GM18511 (cell line): ENCODE measurements around the gene SMIM41.

Experiments
- ATAC-seq: cut with Tn5 transposase; IDR thresholded peaks from one replicate; pipeline ENCODE4 v1.9.1; 2021; ENCODE audit warnings: mild to moderate bottlenecking, moderate library complexity; ENCODE audit not compliant: unreplicated experiment

SMIM41 gene

DNA sequence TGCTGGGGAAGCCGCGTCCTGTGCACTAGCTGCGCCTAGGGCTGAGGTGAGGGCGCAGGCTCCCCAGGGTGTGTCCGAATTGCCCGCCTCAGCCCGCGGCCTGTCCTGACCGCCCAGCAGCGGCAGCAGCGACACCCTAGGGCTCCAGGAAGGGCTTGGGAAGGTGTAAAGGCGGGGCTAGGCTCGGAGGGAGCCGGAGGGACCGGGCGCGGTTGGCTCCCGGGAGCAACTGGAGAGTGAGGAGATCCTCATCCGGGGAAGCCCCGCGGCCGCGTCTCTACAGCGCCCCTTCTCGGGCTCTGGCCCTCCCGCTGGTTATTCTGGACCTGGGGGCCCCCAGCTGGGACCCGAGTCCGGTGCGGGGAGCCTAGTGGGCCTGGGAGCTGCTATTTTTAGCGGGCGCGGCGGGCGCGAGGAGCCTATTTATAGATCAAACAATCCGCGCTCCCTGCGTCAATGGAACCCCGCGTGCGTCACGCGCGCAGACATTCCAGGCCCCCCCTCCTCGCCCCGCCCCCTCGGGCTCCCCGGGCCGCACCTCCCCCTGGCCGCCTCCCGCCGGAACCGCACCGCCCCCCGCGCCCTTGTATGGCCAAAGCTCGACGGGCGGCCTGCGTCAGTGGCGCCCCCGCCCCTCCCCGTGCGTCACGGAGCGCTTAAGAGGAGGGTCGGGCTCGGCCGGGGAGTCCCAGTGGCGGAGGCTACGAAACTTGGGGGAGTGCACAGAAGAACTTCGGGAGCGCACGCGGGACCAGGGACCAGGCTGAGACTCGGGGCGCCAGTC lies 28.6 kb upstream of the SMIM41 start, which contains the start of gene NR4A1:
TSS of gene NR4A1 (plus strand) at position 685 of the 784 bp plus-strand sequence. CDS start 2,887 bp downstream, outside the sequence.
- peak; percentile 85 for ATAC-seq

DNA sequence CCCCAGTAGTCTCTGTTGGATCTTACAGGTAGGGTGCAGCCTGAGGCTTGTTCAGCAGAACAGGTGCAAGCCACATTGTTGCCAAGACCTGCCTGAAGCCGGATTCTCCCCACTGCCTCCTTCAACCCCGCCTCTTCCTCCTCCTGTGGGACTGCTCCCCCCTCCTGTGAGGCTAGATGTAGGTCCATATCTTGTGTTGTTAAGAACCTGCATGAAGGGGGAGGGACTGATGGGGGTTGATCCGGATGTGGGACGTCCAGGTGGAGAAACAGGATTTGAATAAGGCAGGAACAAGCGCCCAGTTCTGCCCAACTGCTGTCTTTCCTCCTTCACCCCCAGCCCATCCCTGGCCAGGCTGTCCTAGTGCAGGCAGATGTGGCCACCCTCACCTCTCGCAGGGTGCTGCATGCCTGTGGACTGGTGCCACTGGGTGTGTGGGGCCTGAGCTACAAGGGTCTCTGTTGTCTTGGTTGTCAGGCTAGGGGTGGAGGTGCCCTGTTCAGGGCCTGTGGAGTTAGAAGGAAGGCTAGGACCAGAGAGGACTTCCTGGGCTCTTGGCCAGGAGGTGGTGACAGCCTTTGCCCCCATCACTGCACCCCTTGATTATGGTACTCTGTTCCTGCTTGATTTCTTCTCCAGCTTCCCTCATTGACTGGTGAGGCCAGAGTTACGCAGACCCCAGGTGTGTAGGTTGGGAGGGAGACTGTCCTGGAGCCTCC lies 26.9 kb upstream of the SMIM41 start:
- ATAC-seq: no peak

DNA sequence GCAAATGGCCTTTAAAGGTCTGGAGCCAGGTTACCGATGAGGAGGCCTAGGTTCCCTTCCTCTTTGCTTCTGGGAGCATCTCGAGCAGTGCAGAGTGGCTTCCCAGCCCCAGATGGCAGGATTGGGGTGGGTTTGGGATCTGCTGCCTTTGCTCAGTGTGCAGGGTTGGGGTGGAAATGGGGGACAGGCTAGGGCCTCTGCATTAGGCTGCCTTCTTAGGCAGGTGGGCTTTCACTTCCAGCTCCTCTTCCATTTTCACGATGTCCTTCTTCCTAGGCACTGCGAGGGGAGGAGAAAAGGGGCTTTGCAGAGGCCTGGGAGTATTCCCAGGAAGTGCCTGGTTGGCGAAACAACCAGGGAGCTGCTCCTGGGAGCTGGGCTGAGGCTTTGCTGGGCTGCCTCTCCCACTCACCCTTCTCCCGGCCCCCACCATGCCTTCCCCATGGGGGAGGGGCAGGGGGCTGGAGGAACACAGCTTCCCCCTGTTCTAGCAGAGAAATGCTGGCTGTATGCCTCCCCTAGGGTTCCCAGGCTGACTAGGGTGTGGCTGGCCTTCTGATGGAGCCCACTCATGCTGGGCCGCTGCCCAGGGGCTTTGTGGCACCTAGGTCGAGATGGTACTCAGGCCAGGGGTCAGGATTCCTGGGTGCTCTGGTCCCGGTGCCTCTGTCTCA lies 25.8 kb upstream of the SMIM41 start:
- ATAC-seq: no peak

DNA sequence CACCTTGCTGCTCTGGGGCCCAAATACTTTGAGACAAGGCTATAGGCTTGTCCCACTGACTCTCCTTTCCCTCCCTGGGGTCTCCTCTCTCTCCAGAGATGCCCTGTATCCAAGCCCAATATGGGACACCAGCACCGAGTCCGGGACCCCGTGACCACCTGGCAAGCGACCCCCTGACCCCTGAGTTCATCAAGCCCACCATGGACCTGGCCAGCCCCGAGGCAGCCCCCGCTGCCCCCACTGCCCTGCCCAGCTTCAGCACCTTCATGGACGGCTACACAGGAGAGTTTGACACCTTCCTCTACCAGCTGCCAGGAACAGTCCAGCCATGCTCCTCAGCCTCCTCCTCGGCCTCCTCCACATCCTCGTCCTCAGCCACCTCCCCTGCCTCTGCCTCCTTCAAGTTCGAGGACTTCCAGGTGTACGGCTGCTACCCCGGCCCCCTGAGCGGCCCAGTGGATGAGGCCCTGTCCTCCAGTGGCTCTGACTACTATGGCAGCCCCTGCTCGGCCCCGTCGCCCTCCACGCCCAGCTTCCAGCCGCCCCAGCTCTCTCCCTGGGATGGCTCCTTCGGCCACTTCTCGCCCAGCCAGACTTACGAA lies 25.2 kb upstream of the SMIM41 start:
- no peak for ATAC-seq

DNA sequence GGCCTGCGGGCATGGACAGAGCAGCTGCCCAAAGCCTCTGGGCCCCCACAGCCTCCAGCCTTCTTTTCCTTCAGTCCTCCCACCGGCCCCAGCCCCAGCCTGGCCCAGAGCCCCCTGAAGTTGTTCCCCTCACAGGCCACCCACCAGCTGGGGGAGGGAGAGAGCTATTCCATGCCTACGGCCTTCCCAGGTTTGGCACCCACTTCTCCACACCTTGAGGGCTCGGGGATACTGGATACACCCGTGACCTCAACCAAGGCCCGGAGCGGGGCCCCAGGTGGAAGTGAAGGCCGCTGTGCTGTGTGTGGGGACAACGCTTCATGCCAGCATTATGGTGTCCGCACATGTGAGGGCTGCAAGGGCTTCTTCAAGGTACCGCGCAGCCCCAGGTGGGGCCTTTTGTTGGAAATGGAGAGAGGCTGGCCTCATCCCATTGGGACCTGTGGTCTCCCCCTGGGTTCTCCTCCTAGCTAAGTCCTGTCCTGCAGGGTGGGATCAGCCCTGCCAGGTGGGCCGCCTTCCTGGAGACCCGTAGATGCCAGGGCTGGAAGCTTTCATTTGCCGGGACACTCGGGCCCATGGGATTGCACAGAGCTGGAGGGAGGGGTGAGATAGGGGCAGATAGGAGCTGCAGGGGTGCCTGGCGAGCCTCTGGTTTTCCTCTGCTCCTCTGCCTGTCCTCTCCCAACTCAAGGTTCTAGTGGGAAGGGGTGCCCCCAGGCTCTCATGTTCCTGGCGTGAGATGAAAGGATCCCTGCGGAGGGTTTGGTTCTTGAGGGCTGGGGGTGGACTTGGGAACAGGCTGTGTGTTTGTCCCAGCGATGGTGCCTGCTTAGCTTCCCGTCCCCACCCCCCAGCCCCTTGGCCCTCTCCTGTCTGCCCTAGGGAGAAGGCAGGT lies 24.4 kb upstream of the SMIM41 start:
- no peak for ATAC-seq

DNA sequence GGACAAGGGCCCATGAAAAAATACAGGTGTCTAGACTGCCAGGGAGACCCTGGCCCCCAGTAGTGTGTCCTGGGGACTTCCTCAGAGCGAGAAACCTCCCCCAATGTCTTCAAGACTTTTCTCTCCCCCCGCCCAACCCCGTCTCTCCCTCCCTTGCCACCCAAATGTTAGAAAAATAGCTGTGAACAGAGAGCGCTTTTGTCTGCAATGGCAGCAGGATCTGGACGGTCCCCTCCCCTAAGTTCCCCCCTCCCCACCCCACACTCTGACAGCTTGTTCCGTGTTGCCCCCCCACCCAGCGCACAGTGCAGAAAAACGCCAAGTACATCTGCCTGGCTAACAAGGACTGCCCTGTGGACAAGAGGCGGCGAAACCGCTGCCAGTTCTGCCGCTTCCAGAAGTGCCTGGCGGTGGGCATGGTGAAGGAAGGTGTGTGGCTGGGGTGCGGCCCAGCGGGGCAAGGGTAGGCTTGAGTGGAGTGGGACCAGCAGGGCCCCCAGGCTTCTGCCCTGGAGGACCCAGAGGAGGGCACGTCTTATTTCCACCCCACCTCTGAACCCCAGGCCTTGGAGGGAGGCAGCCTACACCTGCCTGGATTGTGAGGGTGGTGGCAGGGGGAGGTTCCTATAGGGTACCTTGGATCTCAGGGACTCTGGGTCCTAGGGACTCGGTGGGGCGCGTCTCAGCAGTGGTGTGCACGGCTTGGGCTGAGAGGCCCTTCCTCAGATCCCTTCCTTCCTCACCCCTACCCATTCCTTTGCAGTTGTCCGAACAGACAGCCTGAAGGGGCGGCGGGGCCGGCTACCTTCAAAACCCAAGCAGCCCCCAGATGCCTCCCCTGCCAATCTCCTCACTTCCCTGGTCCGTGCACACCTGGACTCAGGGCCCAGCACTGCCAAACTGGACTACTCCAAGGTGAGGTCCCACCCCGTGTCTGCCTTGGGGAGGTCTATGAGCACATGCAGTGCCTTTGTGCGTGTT lies 23.5 kb upstream of the SMIM41 start:
- no peak for ATAC-seq

DNA sequence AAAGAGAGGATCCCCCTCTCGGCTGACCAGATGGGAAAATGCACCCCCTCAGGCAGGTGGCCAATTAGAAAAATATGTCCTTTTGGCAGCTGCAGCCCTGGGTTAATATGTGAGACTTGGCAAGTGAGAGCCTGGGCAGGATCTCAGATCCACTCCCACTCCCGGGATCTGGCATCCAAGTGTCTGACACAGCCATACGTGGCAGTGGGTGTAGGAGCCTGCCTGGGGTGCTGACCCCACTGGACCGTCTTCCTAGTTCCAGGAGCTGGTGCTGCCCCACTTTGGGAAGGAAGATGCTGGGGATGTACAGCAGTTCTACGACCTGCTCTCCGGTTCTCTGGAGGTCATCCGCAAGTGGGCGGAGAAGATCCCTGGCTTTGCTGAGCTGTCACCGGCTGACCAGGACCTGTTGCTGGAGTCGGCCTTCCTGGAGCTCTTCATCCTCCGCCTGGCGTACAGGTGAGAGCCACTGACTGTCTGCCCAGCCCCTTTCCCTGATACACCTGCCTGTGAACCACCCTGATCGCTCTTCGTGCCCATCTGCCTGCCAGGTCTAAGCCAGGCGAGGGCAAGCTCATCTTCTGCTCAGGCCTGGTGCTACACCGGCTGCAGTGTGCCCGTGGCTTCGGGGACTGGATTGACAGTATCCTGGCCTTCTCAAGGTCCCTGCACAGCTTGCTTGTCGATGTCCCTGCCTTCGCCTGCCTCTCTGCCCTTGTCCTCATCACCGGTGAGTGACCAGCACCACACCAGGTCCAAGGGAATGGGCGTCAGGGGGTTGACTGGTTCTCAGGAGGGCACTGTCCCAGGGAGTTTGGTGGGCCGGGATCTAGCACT lies 22.5 kb upstream of the SMIM41 start:
- no peak for ATAC-seq

DNA sequence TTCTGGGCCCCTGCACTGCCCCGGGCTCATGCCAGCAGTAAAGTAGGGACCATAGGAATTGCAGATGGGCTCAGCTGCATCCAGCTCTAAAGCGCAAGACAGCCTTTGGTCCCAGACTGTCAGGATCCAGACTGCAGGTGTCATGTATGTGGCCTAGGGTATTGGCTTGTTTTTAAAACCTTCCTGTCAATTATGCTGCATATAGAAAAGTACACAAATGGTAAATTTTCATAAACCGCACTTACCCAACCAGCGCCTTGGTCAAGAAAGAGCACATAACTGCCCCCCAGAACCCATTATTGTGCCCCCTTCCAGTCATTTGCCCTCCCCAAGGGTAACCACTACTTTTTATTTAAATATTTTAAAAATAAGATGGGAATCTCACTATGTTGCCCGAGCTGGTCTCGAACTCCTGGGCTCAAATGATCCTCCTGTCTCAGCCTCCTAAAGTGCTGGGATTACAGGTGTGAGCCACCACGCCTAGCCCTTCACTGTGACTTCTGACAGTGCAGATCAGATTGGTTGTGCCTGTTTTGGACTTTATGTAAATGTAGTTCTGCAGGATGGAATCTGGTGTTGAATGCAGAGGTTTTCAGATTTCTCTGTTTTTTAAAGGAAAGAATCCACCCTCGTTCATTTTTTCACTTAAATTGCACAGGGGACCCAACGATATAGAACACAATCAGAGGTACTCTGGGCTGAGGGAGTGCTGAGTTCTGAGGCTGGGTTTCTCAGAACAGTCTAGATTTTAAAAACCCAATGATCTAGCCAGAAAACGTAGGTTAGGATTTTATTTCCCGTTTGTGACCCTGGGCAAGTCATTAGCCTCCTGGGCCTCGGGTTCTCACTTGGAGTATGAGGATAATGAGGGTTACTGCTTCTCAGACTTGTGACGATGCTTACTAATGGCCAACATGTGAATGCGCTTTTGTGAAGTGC lies 21.6 kb upstream of the SMIM41 start:
- ATAC-seq: no peak

DNA sequence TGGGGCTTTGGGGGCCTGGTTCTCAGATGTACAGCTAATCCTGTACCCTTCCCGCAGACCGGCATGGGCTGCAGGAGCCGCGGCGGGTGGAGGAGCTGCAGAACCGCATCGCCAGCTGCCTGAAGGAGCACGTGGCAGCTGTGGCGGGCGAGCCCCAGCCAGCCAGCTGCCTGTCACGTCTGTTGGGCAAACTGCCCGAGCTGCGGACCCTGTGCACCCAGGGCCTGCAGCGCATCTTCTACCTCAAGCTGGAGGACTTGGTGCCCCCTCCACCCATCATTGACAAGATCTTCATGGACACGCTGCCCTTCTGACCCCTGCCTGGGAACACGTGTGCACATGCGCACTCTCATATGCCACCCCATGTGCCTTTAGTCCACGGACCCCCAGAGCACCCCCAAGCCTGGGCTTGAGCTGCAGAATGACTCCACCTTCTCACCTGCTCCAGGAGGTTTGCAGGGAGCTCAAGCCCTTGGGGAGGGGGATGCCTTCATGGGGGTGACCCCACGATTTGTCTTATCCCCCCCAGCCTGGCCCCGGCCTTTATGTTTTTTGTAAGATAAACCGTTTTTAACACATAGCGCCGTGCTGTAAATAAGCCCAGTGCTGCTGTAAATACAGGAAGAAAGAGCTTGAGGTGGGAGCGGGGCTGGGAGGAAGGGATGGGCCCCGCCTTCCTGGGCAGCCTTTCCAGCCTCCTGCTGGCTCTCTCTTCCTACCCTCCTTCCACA lies 20.7 kb upstream of the SMIM41 start:
- no peak for ATAC-seq

DNA sequence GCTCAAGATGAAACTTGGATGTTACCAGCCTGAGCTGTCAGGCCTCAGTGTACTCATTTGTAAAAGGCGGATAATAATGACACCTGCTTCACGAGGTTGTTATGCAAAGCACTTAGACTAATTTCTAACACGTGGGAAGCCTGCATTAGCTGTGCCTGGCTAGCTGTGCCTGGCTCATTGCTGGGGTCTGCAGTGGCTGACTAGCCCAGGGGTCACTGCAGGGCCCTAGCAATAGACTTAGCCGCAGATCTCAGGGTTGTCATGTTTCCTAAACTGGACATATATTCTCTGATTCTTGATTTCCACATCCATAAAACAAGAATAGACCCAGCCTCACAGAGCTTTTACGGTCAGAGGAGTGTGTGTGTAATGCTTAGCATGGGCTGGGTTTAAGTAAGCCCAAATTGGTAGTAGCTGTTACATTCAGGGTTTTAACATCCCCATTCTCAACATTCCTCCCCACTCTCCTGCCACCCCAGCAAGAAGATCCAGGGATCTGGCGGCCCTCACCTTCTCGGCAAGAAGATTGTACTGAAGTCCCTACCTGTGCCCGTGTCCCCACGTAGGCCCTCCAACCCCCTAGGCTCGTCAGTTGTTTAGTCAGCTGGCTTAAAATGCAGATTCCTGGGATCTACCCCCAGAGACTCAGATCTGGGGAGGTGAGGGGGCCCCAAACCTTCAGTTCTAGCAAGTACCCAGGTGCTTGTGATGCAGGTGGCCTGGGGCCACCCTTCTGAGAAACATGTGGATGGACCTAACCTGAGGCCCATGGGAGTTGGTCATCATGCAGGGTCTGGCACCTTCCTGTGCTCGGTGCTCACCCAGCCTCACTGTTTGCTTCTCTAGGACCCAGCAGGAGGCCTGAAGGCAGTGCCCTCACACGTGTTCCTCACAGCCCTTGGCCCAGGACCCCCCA lies 19.7 kb upstream of the SMIM41 start:
- ATAC-seq: no peak

DNA sequence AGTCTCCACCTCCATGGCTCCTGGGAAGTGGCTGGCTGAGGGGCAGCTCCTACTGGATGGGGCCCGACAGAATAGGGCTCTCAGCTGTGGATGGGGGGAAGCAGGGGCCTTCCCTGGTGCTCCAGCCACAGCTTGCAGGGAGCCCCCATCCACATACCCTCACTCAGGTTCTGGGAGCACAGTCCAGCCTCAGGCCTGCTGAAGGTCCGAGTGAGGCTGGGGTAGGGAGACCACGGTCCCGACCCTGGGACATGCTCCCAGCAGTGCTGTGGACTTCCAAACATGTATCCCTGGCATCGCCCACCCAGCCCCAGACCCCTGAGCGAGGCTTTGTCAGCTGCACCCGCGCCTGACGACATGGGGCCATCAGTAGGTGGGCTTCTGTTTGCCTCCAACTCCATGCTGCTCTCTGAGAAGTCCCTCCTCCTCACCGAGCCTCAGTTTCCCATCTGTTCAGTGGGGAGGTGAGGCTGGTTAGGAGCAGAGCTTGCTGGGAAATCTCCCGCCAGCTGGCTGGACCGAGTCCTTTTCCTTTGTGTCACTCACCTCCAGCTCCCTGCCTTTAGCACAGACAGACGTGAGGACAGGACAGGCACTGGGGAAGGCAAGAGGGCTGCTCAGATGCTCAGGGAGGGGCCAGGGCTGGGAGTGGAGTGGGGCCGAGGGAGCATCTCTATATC lies 18.9 kb upstream of the SMIM41 start:
- no peak for ATAC-seq

DNA sequence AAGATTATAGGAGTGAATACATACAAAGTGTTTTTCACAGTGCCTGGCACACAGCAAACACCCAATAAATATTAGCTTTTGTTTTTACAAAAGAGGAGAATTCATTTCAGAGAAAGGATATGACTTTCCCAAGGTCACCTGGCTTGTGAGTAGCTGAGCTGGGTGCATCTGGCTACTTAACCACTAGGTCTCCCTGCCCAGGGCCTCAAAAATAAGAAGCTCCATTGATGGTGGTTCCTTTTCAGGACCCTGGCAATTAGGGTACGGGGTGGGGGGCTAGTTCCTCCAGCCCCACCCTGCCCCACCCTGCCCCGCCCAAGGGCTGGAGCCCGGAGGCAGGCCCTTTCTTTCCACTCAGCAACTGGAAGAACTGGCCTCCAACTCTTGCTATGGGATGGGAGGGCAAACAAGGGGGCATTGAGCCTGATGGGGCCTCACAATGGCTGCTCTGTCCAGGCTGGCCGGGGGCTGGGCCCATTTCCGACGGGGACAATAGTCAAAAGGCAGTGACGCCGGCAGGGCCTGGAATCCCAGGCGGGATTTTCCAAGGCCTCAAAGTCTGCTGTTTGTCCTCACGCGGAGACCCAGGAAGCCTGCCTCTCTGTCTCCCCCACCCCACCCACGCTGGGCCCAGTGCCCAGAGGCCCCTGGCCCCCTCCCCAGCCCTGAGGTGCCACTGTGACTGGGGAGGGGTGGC lies 17.9 kb upstream of the SMIM41 start:
- ATAC-seq: no peak

DNA sequence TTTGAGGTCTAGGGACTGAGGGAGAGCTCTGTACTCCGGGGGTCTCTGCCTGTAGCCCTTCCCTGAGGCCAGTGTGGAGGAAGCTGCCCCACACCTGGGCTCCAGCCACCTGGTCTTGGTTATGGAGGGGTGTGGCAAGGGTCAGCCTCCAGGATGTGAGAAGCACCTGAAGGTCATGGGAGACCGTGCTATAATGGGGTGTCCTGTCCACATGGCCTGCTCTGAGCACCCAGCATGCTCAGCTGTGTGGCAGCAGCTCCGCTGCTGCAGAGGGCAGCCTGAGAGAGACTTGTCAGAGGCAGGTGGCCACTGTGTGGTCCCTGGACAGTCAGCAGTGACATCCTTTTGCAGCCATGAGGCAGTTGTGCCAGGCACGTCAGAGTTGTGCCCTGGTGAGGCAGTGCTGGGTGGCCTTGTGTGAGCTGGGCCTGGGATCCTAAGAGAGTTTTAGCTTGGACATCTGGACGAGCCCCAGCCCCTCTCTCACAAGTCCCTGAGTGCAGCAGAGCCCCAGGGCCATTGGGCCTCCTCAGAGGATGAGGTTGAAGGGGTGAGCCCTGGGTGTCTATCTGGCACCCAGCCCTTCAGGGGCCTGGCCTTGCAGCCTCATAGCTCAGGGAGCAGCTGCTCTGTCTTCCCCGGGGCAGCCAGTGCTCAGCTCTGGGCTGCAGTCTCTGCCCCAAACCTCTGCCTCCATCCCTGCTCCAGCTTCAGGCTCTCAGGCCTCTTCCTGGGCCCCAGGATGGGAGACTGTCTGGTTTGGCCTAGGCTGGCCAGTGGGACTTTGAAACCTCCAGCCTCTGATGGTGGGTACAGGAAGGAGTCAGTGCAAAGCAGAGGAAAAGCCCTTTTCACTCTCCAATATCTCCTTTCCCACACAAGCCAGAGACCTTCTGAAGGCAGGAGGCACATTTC lies 17.1 kb upstream of the SMIM41 start:
- no peak for ATAC-seq
